ENCODE measurements around the gene HOXA7.
A peak's percentile ranks its signal among the peaks of the same experiment; 100 is the strongest.

Gene HOXA7

DNA sequence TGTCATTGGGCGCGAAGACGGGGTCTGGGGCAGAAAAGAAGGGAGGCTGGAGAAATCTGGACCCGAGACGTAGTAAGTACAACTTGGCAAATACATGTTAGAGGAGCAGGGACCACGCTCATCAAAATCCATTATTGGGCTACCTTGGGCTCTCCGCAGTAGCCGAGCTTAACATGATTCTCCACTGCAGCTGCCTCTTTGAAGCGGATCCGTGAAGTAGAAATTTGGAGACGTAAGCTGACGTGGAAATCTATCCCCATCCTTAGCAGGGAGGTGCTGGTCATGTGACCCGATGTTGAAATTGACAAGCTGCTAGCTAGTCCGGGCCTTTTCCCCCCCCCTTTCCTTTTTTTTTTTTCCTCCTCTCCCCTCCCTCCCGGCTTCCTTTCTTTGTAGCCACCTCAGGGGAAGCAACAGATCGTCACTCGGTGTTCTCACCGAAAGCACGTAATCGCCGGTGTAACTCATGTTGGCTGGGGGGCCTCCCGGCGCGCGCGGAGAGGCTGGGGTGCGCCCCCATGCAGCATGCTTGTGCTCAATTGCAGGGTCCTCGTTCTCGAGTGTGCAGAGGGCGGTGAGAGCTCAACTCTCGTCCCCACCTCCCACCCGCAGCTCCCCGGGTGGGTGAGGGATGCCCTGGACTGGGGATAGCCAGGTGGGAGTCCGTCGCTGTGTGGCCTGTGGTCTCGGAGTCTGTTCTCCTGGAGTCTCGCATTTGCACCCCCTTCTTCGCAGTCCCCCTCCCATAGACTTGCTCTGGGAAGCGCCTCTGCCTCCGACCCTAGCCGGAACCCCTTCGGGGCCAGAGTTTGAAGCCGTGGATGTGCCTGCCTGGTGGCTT lies 28.8 kb upstream of the HOXA7 start, which contains the start of gene HOXA11:
Gene HOXA11, minus strand, starts transcription at position 220 of the 841 bp plus-strand sequence. Its CDS starts 88 bp downstream, at position 132.
- no peak within 1 kb of the TSS for H3K4me3 ChIP-seq (IDR thresholded peaks at IDR 0.05; ENCODE audit: insufficient read depth, low read depth, low read length)
- no peak within 1 kb of the TSS for H3K27ac ChIP-seq
- H3K79me2 ChIP-seq (ENCODE audit: insufficient read depth, low read depth) = no peaks in the 10 kb centered on the region
- H4K20me1 ChIP-seq (ENCODE audit: insufficient read depth) = no peaks in the 10 kb centered on the region
- TF ChIP-seq, protein P1, sequence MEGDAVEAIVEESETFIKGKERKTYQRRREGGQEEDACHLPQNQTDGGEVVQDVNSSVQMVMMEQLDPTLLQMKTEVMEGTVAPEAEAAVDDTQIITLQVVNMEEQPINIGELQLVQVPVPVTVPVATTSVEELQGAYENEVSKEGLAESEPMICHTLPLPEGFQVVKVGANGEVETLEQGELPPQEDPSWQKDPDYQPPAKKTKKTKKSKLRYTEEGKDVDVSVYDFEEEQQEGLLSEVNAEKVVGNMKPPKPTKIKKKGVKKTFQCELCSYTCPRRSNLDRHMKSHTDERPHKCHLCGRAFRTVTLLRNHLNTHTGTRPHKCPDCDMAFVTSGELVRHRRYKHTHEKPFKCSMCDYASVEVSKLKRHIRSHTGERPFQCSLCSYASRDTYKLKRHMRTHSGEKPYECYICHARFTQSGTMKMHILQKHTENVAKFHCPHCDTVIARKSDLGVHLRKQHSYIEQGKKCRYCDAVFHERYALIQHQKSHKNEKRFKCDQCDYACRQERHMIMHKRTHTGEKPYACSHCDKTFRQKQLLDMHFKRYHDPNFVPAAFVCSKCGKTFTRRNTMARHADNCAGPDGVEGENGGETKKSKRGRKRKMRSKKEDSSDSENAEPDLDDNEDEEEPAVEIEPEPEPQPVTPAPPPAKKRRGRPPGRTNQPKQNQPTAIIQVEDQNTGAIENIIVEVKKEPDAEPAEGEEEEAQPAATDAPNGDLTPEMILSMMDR (conservative IDR thresholded peaks at IDR 0.05; ENCODE audit: low read depth, low read length) = no peak
- H3K9ac ChIP-seq = peak within 1 kb of the TSS; percentile 23; the same call in 1 of the 2 replicates
- H3K4me2 ChIP-seq = peak within 1 kb of the TSS; percentile 34; the same call in 1 of the 2 replicates
- peaks cover 8% of the 10 kb centered on the region for H3K4me1 ChIP-seq (ENCODE audit: low read depth, poor library complexity, severe bottlenecking)
- H3K27me3 ChIP-seq (ENCODE audit: insufficient read depth, low read depth) = peaks cover 12% of the 10 kb centered on the region; the same call in 1 of the 2 replicates
- no peaks in the 10 kb centered on the region for H3K36me3 ChIP-seq (ENCODE audit: insufficient read depth)
- peak within 1 kb of the TSS; percentile 42 for H2AFZ ChIP-seq (ENCODE audit: low read depth)

DNA sequence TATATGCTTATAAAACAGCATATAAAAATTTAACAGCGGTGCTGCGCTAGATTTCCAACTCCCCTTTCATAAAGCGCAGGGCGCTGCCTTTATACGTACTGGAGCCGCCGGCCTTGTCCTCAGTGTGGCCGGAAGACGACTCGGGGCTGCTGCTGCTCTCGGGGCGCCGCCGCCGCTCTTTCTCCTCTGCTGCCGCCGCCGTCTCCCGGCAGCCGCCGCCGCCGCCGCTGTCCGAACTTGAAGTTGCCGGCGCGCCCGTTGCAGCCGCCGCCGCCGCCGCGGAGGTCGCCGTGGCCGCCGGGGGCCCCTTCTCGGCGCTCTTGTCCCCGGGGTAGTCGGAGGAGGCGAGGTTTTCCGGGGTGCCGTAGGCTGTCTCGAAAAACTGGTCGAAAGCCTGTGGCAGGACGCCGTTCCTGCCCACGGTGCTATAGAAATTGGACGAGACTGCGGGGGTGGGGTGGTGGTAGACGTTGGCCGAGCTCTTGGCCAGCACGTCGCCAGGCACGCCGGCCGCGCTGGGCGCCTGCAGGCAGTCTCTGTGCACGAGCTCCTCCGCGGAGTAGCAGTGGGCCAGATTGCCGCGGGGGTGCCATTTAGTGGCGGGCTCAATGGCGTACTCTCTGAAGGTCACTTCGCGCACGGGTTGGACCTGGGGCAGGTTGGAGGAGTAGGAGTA lies 28.0 kb upstream of the HOXA7 start:
- TF ChIP-seq, protein P1 (conservative IDR thresholded peaks at IDR 0.05; ENCODE audit: low read depth, low read length) = no peak
- Histone ChIP-seq H4K20me1 (ENCODE audit: insufficient read depth) (no peaks in the 10 kb centered on the region), H3K4me1 (ENCODE audit: low read depth, poor library complexity, severe bottlenecking) (peaks cover 8% of the 10 kb centered on the region), H3K36me3 (ENCODE audit: insufficient read depth) (no peaks in the 10 kb centered on the region), H3K79me2 (ENCODE audit: insufficient read depth, low read depth) (no peaks in the 10 kb centered on the region), H3K4me2 (peak overlapping the region; percentile 34; the same call in 1 of the 2 replicates), H3K4me3 (IDR thresholded peaks at IDR 0.05; ENCODE audit: insufficient read depth, low read depth, low read length) (no peak overlapping the region), H3K27ac (no peak overlapping the region), H2AFZ (ENCODE audit: low read depth) (peak overlapping the region; percentile 42), H3K9ac (peak overlapping the region; percentile 23; the same call in 1 of the 2 replicates), H3K27me3 (ENCODE audit: insufficient read depth, low read depth) (peaks cover 12% of the 10 kb centered on the region; the same call in 1 of the 2 replicates)

GRCh38 chr7:27183682-27184336 lies 27.3 kb upstream of the HOXA7 start:
- no peaks in the 10 kb centered on the region for H4K20me1 ChIP-seq (ENCODE audit: insufficient read depth)
- peaks cover 12% of the 10 kb centered on the region; the same call in 1 of the 2 replicates for H3K27me3 ChIP-seq (ENCODE audit: insufficient read depth, low read depth)
- peak overlapping the region; percentile 23; the same call in 1 of the 2 replicates for H3K9ac ChIP-seq
- TF ChIP-seq, protein P1 (conservative IDR thresholded peaks at IDR 0.05; ENCODE audit: low read depth, low read length) = no peak
- H3K4me2 ChIP-seq = peak overlapping the region; percentile 34
- H3K4me1 ChIP-seq (ENCODE audit: low read depth, poor library complexity, severe bottlenecking) = peaks cover 8% of the 10 kb centered on the region
- H2AFZ ChIP-seq (ENCODE audit: low read depth) = peak overlapping the region; percentile 42
- H3K79me2 ChIP-seq (ENCODE audit: insufficient read depth, low read depth) = no peaks in the 10 kb centered on the region
- H3K4me3 ChIP-seq (IDR thresholded peaks at IDR 0.05; ENCODE audit: insufficient read depth, low read depth, low read length) = no peak overlapping the region
- no peak overlapping the region for H3K27ac ChIP-seq
- no peaks in the 10 kb centered on the region for H3K36me3 ChIP-seq (ENCODE audit: insufficient read depth)

Measured in KMS-11 (cell line).